Measurements from ENCODE around the gene CELSR1. TPM values are rescaled to one million over a fixed set of nuclear protein-coding genes. Genes with fewer than 3 reads are reported as not detected.
"Not testable (repeated sequence)": the region's sequence is repeated elsewhere in the genome, so short reads cannot be mapped to it uniquely, and the experiment has no call there.

Gene CELSR1
- total RNA-seq, 1 donor from 2014 or later: 27.6 TPM

- no peaks in the 10 kb centered on the region for H3K36me3 ChIP-seq (ENCODE audit: insufficient read depth, low read length)
- Mint-ChIP-seq H3K4me3 (ENCODE audit: unreplicated experiment) (no peak overlapping the region), H3K36me3 (ENCODE audit: low read depth, unreplicated experiment) (no peaks in the 10 kb centered on the region), H3K27me3 (ENCODE audit: low read depth, unreplicated experiment) (peaks cover 11% of the 10 kb centered on the region), H3K4me1 (ENCODE audit: low read depth, unreplicated experiment) (no peaks in the 10 kb centered on the region), H3K9me3 (ENCODE audit: unreplicated experiment) (no peaks in the 10 kb centered on the region), H3K27ac (ENCODE audit: unreplicated experiment) (no peak overlapping the region)
- H3K4me2 ChIP-seq (ENCODE audit: low read length): no peak overlapping the region
- H3K4me3 ChIP-seq (ENCODE audit: insufficient read depth, low read depth, low read length): no peak overlapping the region
- DNase-seq (ENCODE audit: low read depth): no peak
- no peaks in the 10 kb centered on the region for H3K27me3 ChIP-seq (ENCODE audit: insufficient read depth, low read length)
- H3K4me1 ChIP-seq (ENCODE audit: insufficient read depth, low read length): no peaks in the 10 kb centered on the region
- FAIRE-seq: no peak
- H3K79me2 ChIP-seq (ENCODE audit: insufficient read depth, low read length): peaks cover 51% of the 10 kb centered on the region
- H3K9me3 ChIP-seq (ENCODE audit: insufficient read depth, low read depth, low read length): no peaks in the 10 kb centered on the region
- H4K20me1 ChIP-seq (ENCODE audit: insufficient read depth, low read length): peaks cover 6% of the 10 kb centered on the region
- H2AFZ ChIP-seq (ENCODE audit: low read depth, low read length): no peak overlapping the region
- no peak overlapping the region for H3K9ac ChIP-seq (ENCODE audit: low read length)
- H3K27ac ChIP-seq (ENCODE audit: low read depth, low read length): no peak overlapping the region
- no peak for TF ChIP-seq CTCF (IDR thresholded peaks at IDR 0.05; ENCODE audit: insufficient read depth, low read depth, low read length)
- no peak for TF ChIP-seq EZH2 (IDR thresholded peaks at IDR 0.05; ENCODE audit: insufficient read depth, low read length)
Observed at GRCh38 chr22:46317646-46318045, 219.8 kb downstream of the CELSR1 start.

- H3K27ac ChIP-seq (ENCODE audit: low read depth, low read length): no peak overlapping the region
- no peak overlapping the region for H3K9ac ChIP-seq (ENCODE audit: low read length)
- H3K36me3 ChIP-seq (ENCODE audit: insufficient read depth, low read length): no peaks in the 10 kb centered on the region
- no peaks in the 10 kb centered on the region for H3K36me3 Mint-ChIP-seq (ENCODE audit: low read depth, unreplicated experiment)
- TF ChIP-seq EZH2 (IDR thresholded peaks at IDR 0.05; ENCODE audit: insufficient read depth, low read length): no peak
- no peak for TF ChIP-seq CTCF (IDR thresholded peaks at IDR 0.05; ENCODE audit: insufficient read depth, low read depth, low read length)
- H3K79me2 ChIP-seq (ENCODE audit: insufficient read depth, low read length): peaks cover 45% of the 10 kb centered on the region
- H3K9me3 ChIP-seq (ENCODE audit: insufficient read depth, low read depth, low read length): no peaks in the 10 kb centered on the region
- peaks cover 9% of the 10 kb centered on the region for H3K27me3 Mint-ChIP-seq (ENCODE audit: low read depth, unreplicated experiment)
- DNase-seq (ENCODE audit: low read depth): no peak
- no peak overlapping the region for H3K4me2 ChIP-seq (ENCODE audit: low read length)
- no peaks in the 10 kb centered on the region for H3K4me1 ChIP-seq (ENCODE audit: insufficient read depth, low read length)
- H3K4me1 Mint-ChIP-seq (ENCODE audit: low read depth, unreplicated experiment): no peaks in the 10 kb centered on the region
- H4K20me1 ChIP-seq (ENCODE audit: insufficient read depth, low read length): peaks cover 6% of the 10 kb centered on the region
- H3K27ac Mint-ChIP-seq (ENCODE audit: unreplicated experiment): no peak overlapping the region
- no peaks in the 10 kb centered on the region for H3K27me3 ChIP-seq (ENCODE audit: insufficient read depth, low read length)
- H3K4me3 ChIP-seq (ENCODE audit: insufficient read depth, low read depth, low read length): no peak overlapping the region
- H3K9me3 Mint-ChIP-seq (ENCODE audit: unreplicated experiment): no peaks in the 10 kb centered on the region
- FAIRE-seq: no peak
- H2AFZ ChIP-seq (ENCODE audit: low read depth, low read length): no peak overlapping the region
- no peak overlapping the region for H3K4me3 Mint-ChIP-seq (ENCODE audit: unreplicated experiment)
Observed at GRCh38 chr22:46315976-46316375, 221.4 kb downstream of the CELSR1 start.

- not testable (repeated sequence) for DNase-seq (ENCODE audit: low read depth); H3K4me1 Mint-ChIP-seq (ENCODE audit: low read depth, unreplicated experiment); H3K27ac Mint-ChIP-seq (ENCODE audit: unreplicated experiment); H3K9ac ChIP-seq (ENCODE audit: low read length); H3K4me1 ChIP-seq (ENCODE audit: insufficient read depth, low read length); FAIRE-seq; H3K36me3 Mint-ChIP-seq (ENCODE audit: low read depth, unreplicated experiment); H3K9me3 Mint-ChIP-seq (ENCODE audit: unreplicated experiment); H3K9me3 ChIP-seq (ENCODE audit: insufficient read depth, low read depth, low read length); H2AFZ ChIP-seq (ENCODE audit: low read depth, low read length); H3K4me3 Mint-ChIP-seq (ENCODE audit: unreplicated experiment); H3K27ac ChIP-seq (ENCODE audit: low read depth, low read length); H3K36me3 ChIP-seq (ENCODE audit: insufficient read depth, low read length); H3K4me3 ChIP-seq (ENCODE audit: insufficient read depth, low read depth, low read length); H4K20me1 ChIP-seq (ENCODE audit: insufficient read depth, low read length); H3K27me3 Mint-ChIP-seq (ENCODE audit: low read depth, unreplicated experiment); H3K4me2 ChIP-seq (ENCODE audit: low read length); H3K27me3 ChIP-seq (ENCODE audit: insufficient read depth, low read length)
- H3K79me2 ChIP-seq (ENCODE audit: insufficient read depth, low read length): peaks cover 44% of the 10 kb centered on the region
Observed at GRCh38 chr22:46312848-46313247, 224.6 kb downstream of the CELSR1 start.
